Hindlimb muscle (tissue), 1 donor: ENCODE measurements around the gene PLXNA1. TPM values are rescaled to one million over a fixed set of nuclear protein-coding genes. Genes with fewer than 3 reads are reported as not detected.

Source experiments
- DNase-seq: peaks from one replicate; pipeline ENCODE4 v3.0.0-alpha.2; 2013
- polyA plus RNA-seq: library from polyadenylated mRNA; unstranded; fragments of 120-200 nt; gene quantifications from one replicate; pipeline ENCODE4 v1.2.1, GENCODE V29; 2013; ENCODE audit not compliant: insufficient read length

Gene PLXNA1
- polyA plus RNA-seq, 1 donor: 42.4 TPM

DNA sequence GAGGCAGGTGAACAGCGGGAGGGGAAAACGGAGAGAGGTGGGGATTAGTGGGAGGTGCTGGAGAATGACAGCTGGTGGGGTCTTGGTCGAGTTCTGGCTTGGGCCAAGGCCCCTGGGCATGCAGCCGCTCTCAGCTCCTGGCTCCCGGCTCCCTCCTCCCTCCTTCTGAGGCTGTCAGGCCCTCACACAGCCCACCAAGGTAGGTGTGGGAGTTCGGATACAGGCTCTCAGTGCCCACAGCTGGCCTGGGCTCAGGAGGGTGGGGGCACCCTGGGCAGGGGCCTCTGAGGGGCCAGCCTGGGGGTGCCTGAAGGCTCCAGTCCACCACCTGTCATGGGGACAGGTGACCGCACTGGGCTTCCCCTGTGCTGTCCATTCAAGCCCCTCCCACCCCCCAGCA, 39.9 kb downstream of the PLXNA1 start:
- no peak for DNase-seq

DNA sequence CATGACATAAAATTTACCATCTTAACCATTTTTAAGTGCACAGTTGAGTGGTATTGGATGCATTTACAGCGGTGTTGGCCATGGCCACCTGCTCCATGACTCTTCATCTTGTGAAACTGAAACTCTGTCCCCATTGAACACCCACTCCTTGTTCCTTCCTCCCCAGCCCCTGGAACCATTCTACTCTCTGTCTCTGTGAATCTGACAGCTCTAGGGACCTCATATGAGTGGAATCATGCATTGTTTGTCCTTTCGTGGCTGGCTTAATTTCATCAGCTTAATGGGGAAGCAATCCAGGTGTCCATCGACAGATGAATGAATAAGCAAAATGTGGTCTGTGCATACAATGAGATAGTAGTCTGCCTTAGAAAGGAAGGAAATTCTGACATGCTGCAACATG, 42.5 kb downstream of the PLXNA1 start:
- DNase-seq: no peak

DNA sequence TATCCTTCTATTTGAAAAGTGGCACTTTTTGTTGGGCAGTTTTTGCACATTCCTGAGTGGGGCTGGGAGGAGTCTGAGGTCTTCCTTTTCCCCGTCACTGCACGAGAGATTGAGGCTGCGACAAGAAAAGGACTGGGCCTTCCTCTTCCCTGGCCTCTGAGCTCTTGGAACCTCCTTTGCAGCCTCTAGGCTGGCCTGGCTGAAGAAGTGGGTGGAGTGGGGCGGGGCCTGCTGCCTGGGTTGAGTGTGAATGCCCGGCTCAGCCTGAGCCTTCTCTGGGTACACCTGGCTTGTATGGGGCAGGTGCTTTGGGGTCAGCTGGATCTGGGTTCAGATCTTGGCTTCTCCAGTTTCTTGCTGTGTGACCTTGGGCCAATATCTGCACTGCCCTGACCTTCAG, 43.1 kb downstream of the PLXNA1 start:
- DNase-seq: no peak

DNA sequence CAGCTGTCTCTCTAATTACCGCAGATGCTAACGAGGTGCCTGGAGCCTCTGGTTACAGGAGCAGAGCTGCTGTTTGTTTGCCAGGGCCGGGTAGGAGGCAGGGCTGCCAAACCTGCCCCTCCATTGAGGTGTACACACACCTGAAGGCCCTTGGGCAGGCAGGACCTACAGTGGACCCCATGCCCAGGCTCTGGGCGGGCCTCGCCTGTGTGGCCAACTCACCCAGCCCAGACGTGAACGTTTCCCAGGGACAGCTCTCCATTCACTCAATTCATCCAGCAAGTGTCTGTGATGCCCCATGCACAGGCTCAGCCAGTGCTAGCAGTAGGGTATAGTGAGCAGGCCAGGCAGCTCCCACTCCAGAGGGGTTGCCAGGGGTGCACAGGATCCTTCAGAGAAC, 43.7 kb downstream of the PLXNA1 start:
- DNase-seq: no peak

DNA sequence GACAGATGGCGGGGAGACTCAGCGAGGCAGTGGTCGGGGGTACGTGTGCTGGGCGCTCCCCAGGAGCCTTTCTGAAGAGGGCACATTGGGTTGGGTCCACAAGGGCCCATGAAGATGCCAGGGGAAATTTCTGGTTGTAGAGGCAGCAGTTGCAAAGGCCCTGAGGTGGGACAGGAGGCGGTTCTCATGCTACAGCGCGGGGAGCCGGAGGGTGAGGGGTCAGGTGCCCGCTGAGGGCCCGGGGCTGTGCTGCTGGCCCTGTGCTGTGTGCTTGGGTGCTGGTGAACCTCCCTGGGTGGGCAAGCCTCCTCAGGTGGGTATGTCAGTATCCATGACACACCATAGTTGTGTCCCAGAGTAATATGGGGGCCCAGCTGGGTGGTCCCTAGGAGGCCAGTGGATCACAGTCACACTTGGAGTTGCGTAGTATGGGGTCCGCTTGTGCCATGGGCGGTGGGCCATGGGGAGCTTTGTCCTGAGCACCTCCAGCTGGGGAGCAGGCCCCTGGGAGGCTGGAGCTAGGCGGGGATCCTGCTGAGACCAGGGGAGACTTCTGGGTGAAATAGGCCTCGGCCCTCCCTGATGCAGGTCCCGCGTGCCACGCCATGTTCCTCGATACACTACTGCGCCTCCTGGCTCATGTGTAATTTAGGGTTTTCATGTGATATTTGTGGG, 44.3 kb downstream of the PLXNA1 start:
- no peak for DNase-seq

DNA sequence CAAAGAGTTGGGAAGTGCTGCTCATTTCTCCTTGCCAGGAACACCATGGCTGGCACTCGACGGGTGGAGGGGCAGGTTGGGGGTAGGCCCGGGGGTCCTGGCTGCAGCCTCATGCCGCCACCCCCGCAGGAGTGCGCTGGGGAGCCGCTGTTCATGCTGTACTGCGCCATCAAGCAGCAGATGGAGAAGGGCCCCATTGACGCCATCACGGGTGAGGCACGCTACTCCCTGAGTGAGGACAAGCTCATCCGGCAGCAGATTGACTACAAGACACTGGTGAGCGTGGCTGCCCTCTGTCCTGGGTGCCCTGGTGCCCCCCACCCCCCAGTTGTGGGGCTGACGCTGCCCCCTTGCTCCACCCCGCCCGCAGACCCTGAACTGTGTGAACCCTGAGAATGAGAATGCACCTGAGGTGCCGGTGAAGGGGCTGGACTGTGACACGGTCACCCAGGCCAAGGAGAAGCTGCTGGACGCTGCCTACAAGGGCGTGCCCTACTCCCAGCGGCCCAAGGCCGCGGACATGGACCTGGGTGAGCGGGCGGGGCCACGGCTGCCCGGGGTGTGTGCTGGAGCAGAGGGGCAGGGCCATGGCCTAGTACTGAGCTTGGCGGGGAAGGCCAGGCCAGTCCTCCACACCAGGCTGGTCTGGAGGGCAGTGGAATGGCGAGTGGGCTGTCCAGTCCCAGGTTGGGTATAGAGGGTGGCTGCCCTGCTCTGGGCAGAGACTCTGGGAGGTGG, 45.1 kb downstream of the PLXNA1 start:
- no peak for DNase-seq

DNA sequence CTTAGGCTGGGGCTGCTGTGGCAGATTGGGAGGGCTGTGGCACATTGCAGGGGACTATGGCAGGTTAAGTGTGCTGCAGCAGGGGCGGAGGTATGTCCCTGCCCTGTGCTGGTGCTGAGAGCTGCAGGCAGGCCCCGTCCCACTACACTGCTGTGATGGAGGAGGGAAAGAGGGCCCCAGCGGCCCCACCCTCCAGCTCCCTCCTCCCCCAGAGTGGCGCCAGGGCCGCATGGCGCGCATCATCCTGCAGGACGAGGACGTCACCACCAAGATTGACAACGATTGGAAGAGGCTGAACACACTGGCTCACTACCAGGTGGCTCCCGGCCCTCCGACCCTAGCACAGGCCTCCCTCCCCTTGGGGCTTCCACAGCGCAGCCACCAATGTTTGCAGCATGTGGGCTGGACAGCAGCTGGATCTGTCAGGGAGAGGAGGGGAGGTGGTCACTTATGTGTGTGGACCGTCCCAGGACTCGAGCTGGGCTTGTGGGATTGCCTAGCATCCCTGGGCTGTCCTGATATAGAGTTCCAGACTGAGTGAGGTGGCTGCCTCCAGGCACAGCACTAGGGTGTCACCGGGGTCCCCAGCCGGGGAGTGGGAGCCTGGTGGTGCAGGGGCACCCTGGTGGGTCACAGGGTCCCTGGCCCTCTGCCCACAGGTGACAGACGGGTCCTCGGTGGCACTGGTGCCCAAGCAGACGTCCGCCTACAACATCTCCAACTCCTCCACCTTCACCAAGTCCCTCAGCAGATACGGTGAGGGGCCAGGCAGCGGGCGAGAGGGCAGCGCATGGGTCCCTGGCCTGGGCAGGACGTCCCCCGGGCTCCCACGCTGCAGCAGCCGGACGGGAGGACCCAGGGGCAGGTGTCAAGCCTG, 46.1 kb downstream of the PLXNA1 start:
- DNase-seq: peak; percentile 71

DNA sequence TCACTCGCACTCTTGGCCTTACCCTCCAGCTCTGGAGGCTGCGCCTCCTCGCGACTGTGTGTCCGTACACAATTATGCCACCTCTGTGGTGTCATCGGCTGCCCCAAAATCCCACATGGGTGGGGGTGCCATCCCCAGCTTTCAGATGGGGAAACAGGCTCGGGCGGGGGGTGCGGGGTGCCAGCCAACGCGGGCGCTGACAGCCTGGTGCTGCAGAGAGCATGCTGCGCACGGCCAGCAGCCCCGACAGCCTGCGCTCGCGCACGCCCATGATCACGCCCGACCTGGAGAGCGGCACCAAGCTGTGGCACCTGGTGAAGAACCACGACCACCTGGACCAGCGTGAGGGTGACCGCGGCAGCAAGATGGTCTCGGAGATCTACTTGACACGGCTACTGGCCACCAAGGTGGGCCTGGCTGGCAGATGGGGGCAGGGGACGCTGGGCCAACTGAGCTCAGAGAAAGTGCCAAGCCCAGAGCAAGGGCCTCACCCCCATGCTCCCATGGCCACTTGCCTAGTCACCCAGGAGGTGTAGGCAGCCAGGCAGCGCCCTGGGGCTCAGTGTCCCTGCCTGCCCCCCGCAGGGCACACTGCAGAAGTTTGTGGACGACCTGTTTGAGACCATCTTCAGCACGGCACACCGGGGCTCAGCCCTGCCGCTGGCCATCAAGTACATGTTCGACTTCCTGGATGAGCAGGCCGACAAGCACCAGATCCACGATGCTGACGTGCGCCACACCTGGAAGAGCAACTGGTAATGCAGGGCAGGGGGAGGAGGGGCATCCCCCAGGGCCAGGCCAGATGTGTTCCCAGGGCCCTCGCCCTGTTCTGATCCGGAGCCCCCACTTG, 47.0 kb downstream of the PLXNA1 start:
- DNase-seq: no peak

DNA sequence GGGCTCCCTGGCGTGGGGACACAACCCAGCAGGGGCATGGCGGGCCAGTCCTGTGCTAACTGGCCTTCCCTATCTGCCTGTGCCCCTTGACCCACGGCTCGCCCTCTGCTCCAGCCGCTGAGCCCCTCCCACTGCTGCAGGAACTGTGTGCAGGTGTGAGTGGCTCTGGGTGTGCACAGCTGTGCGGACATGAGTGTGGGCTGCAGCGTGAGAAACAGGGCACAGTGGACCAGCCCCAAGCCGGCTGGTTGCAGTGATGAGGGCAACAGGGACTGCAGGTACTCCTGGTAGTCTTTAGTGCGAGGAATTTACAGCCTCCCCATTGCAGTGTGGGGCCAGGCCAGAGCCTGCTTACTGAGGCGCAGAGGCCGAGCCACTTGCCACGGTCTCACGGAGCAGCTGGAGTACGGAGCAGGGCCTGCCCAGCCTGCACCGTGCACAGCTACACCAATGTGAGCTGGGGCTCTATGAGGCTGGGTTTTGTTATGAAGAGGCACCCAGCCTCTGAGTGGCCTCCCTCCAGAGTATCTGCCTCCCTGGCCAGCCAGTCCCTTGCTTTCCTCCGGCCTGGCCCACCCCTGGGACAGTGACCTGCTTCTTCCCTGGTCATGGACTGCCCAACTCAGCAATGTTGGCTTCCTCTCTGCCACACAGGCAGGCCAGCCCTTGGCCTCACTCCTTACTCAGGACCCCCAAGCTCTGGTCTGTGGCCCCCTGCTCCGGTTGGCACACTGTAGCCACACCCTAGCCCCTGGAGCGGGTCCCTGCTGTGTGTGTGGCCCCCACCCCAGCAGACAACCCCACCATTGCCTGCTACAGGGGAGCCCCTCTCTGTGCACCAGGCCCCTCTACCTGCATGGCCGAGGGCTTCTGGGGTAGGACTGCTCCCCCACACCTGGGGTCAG, 47.8 kb downstream of the PLXNA1 start:
- DNase-seq: no peak

DNA sequence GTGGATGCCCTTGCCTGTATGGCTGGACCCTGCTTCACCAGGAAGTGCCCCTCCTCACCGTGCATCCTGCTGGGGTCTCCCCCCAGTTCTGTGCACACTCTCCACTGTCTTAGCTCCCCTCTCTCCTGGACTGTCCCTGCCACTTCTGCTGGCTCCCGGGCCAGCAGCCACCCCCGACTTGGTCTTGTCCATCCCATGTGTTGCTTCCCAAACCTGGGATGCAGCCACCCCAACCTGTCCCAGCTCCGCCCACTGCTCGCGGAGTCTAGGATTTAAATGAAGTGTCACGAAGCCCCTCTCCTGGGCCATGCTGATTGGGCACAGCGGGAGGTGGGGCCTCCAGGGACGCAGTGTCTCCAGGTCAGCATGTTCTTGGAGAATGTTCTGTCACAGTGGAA, 48.5 kb downstream of the PLXNA1 start:
- no peak for DNase-seq

DNA sequence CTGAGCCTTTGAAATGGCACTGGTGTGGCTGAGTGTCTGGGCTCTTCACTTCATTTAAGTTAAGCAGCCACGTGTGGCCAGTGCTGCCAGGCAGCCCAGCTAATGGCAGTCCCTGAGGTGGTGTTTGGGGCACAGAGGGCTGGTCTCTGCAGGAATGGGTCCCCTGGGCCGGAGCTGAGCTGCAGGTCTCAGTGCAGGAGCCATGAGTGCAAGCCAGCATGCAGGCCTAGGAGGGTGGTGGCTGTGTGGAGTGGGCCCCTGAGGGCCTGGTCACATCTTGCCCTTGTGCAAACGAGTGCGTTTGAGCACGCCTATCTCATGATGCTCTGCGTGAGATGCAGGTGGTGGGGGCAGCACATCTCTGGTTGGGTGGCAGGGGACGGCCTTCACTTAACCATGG, 48.9 kb downstream of the PLXNA1 start:
- DNase-seq: no peak

DNA sequence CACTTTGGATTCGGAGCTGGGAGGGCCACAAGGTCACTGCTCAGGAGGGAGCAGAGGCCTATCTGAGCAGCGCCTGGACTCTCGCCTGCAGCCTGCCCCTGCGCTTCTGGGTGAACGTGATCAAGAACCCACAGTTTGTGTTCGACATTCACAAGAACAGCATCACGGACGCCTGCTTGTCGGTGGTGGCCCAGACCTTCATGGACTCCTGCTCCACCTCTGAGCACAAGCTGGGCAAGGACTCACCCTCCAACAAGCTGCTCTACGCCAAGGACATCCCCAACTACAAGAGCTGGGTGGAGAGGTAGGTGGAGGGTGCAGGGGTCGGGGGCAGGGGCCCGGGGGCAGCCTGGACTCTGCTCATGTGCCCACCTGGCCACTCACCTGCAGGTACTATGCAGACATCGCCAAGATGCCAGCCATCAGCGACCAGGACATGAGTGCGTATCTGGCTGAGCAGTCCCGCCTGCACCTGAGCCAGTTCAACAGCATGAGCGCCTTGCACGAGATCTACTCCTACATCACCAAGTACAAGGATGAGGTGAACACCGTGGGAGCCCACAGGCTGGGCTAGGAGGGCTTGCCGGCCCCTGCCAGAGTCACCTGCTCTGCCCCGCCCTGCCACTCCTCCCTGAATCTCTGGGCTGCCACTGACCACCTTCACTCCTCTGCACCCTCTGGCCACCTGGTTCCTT, 49.5 kb downstream of the PLXNA1 start:
- no peak for DNase-seq

Other genes with a start within 250 kb of the PLXNA1 start
- not detected for gene PRR23E, start 210.0 kb downstream of the PLXNA1 start, polyA plus RNA-seq